ENCODE results near the gene CEP112. TPM values are rescaled to one million over a fixed set of nuclear protein-coding genes. Genes with fewer than 3 reads are reported as not detected.

The CEP112 gene
- total and polyA plus RNA-seq, 9 of the 15 experiments (the other 6 are each of a cell fraction or from before 2014, with no cell fraction given), result 0.84 TPM; not detected in 8

GRCh38 chr17:65718601-65719000 lies 473.3 kb downstream of the CEP112 start:
- Histone ChIP-seq H2AFZ (ENCODE audit: low read depth, low read length) (no peak overlapping the region), H3K4me1 (replicated peaks in 1 of 2; ENCODE audit: control insufficient read depth in 2 of 2, insufficient read depth in 2 of 2, low read length in 2 of 2) (no peaks in the 10 kb centered on the region), H3K4me2 (ENCODE audit: insufficient read depth, low read length) (no peak overlapping the region), H3K4me3 (no peak overlapping the region), H3K79me2 (ENCODE audit: control insufficient read depth, insufficient read depth, low read length) (no peaks in the 10 kb centered on the region), H3K36me3 (ENCODE audit: control insufficient read depth, insufficient read depth, low read length) (no peaks in the 10 kb centered on the region), H3K27ac (ENCODE audit: extremely low read depth, low read depth, low read length) (no peak overlapping the region), H3K9me1 (ENCODE audit: control insufficient read depth, insufficient read depth, low read length) (no peaks in the 10 kb centered on the region), H3K9ac (ENCODE audit: insufficient read depth in 1 of 2, low read depth in 2 of 2, low read length in 2 of 2) (no peak overlapping the region), H3K27me3 (ENCODE audit: control insufficient read depth in 2 of 2, insufficient read depth in 2 of 2, low read length in 2 of 2) (peaks cover 0 to 8% of the 10 kb centered on the region in 2 experiments; a peak in 4 of 5 replicates), H4K20me1 (replicated peaks; ENCODE audit: control insufficient read depth, insufficient read depth, low read length) (no peaks in the 10 kb centered on the region), H3K9me3 (replicated peaks; ENCODE audit: control insufficient read depth, insufficient read depth, low read depth, low read length) (no peaks in the 10 kb centered on the region)
- no TSS peak for BruUV-seq (replicated peaks)
- in situ Hi-C loops (cut with MboI) (no loop called here), intact Hi-C loops (cut with micrococcal nuclease) (no loop called here)
- ChIA-PET POLR2A (no interaction called here), CTCF (ENCODE audit: low intra/inter-chr PET ratio) (no interaction called here)
- WGBS (ENCODE audit: insufficient coverage, low coverage, missing lambda C conversion rate), result 2% methylated on average over 3 of the region's 3 CpGs
- TF ChIP-seq ZNF444 (CRISPR knock-in tag; IDR thresholded peaks at IDR 0.05) (no peak), ZBTB43 (CRISPR knock-in tag; IDR thresholded peaks at IDR 0.05) (no peak), PREB (CRISPR knock-in tag; IDR thresholded peaks at IDR 0.05) (no peak), ELF1 (tag; IDR thresholded peaks at IDR 0.05) (no peak), FOXP1 (CRISPR knock-in tag; IDR thresholded peaks at IDR 0.05) (no peak), ZKSCAN3 (CRISPR knock-in tag; IDR thresholded peaks at IDR 0.05) (no peak), ZSCAN29 (IDR thresholded peaks at IDR 0.05) (no peak), ZNF668 (CRISPR knock-in tag; IDR thresholded peaks at IDR 0.05) (no peak)
- no peak for DNase-seq (ENCODE audit: extremely low read depth in 1 of 4, low spot score in 3 of 4)
- no peak for ATAC-seq
- no peak for FAIRE-seq
